Measurements from ENCODE around the gene CABLES2.
"Not testable (repeated sequence)": the region's sequence is repeated elsewhere in the genome, so short reads cannot be mapped to it uniquely, and the experiment has no call there.

The CABLES2 gene

GRCh38 chr20:62378215-62378614 lies 28.9 kb downstream of the CABLES2 start:
- H3K4me3 ChIP-seq (ENCODE audit: low read length): no peak overlapping the region
- no peaks in the 10 kb centered on the region for H3K27me3 ChIP-seq (ENCODE audit: control insufficient read depth, insufficient read depth, low read length)
- peaks cover 9% of the 10 kb centered on the region for H3K36me3 ChIP-seq (ENCODE audit: insufficient read depth, low read length)
- no peak overlapping the region for H3K4me2 ChIP-seq (ENCODE audit: low read length)
- H3K4me1 ChIP-seq (ENCODE audit: control insufficient read depth, insufficient read depth, low read length): peaks cover 33% of the 10 kb centered on the region
- no peaks in the 10 kb centered on the region for H3K9me3 ChIP-seq (replicated peaks; ENCODE audit: low read length)
- no peak overlapping the region for H3K9ac ChIP-seq (ENCODE audit: low read depth, low read length)

- peaks cover 33% of the 10 kb centered on the region for H3K4me1 ChIP-seq (ENCODE audit: control insufficient read depth, insufficient read depth, low read length)
- H3K9ac ChIP-seq (ENCODE audit: low read depth, low read length): no peak overlapping the region
- no peaks in the 10 kb centered on the region for H3K27me3 ChIP-seq (ENCODE audit: control insufficient read depth, insufficient read depth, low read length)
- peaks cover 9% of the 10 kb centered on the region for H3K36me3 ChIP-seq (ENCODE audit: insufficient read depth, low read length)
- no peak overlapping the region for H3K4me2 ChIP-seq (ENCODE audit: low read length)
- no peaks in the 10 kb centered on the region for H3K9me3 ChIP-seq (replicated peaks; ENCODE audit: low read length)
- no peak overlapping the region for H3K4me3 ChIP-seq (ENCODE audit: low read length)
Observed at GRCh38 chr20:62377615-62378178, 29.4 kb downstream of the CABLES2 start.

- H3K4me3 ChIP-seq (ENCODE audit: low read length): no peak overlapping the region
- peaks cover 33% of the 10 kb centered on the region for H3K4me1 ChIP-seq (ENCODE audit: control insufficient read depth, insufficient read depth, low read length)
- H3K9ac ChIP-seq (ENCODE audit: low read depth, low read length): no peak overlapping the region
- H3K4me2 ChIP-seq (ENCODE audit: low read length): no peak overlapping the region
- H3K27me3 ChIP-seq (ENCODE audit: control insufficient read depth, insufficient read depth, low read length): no peaks in the 10 kb centered on the region
- H3K9me3 ChIP-seq (replicated peaks; ENCODE audit: low read length): no peaks in the 10 kb centered on the region
- peaks cover 6% of the 10 kb centered on the region for H3K36me3 ChIP-seq (ENCODE audit: insufficient read depth, low read length)
Observed at GRCh38 chr20:62377064-62377461, 30.0 kb downstream of the CABLES2 start.

- H3K4me2 ChIP-seq (ENCODE audit: low read length): no peak overlapping the region
- no peaks in the 10 kb centered on the region for H3K36me3 ChIP-seq (ENCODE audit: insufficient read depth, low read length)
- H3K9ac ChIP-seq (ENCODE audit: low read depth, low read length): no peak overlapping the region
- no peaks in the 10 kb centered on the region for H3K9me3 ChIP-seq (replicated peaks; ENCODE audit: low read length)
- H3K4me3 ChIP-seq (ENCODE audit: low read length): no peak overlapping the region
- H3K27me3 ChIP-seq (ENCODE audit: control insufficient read depth, insufficient read depth, low read length): no peaks in the 10 kb centered on the region
- H3K4me1 ChIP-seq (ENCODE audit: control insufficient read depth, insufficient read depth, low read length): peaks cover 29% of the 10 kb centered on the region
Observed at GRCh38 chr20:62376112-62377063, 30.7 kb downstream of the CABLES2 start.

GRCh38 chr20:62374331-62375152 lies 32.5 kb downstream of the CABLES2 start:
- Histone ChIP-seq H3K36me3 (ENCODE audit: insufficient read depth, low read length) (no peaks in the 10 kb centered on the region), H3K27me3 (ENCODE audit: control insufficient read depth, insufficient read depth, low read length) (no peaks in the 10 kb centered on the region), H3K4me2 (ENCODE audit: low read length) (no peak overlapping the region), H3K4me1 (ENCODE audit: control insufficient read depth, insufficient read depth, low read length) (peaks cover 35% of the 10 kb centered on the region), H3K9ac (ENCODE audit: low read depth, low read length) (no peak overlapping the region), H3K9me3 (replicated peaks; ENCODE audit: low read length) (no peaks in the 10 kb centered on the region), H3K4me3 (ENCODE audit: low read length) (no peak overlapping the region)

- not testable (repeated sequence) for H3K4me2 ChIP-seq (ENCODE audit: low read length); H3K9me3 ChIP-seq (replicated peaks; ENCODE audit: low read length); H3K4me3 ChIP-seq (ENCODE audit: low read length); H3K9ac ChIP-seq (ENCODE audit: low read depth, low read length); H3K36me3 ChIP-seq (ENCODE audit: insufficient read depth, low read length); H3K27me3 ChIP-seq (ENCODE audit: control insufficient read depth, insufficient read depth, low read length)
- H3K4me1 ChIP-seq (ENCODE audit: control insufficient read depth, insufficient read depth, low read length): peaks cover 42% of the 10 kb centered on the region
Observed at GRCh38 chr20:62373631-62374179, 33.4 kb downstream of the CABLES2 start.

- Histone ChIP-seq H3K9ac (ENCODE audit: low read depth, low read length) (no peak overlapping the region), H3K36me3 (ENCODE audit: insufficient read depth, low read length) (no peaks in the 10 kb centered on the region), H3K4me2 (ENCODE audit: low read length) (no peak overlapping the region), H3K27me3 (ENCODE audit: control insufficient read depth, insufficient read depth, low read length) (no peaks in the 10 kb centered on the region), H3K4me3 (ENCODE audit: low read length) (no peak overlapping the region), H3K9me3 (replicated peaks; ENCODE audit: low read length) (no peaks in the 10 kb centered on the region), H3K4me1 (ENCODE audit: control insufficient read depth, insufficient read depth, low read length) (peaks cover 51% of the 10 kb centered on the region)
Observed at GRCh38 chr20:62372042-62372993, 34.8 kb downstream of the CABLES2 start.

GRCh38 chr20:62371588-62372041 lies 35.5 kb downstream of the CABLES2 start:
- Histone ChIP-seq H3K36me3 (ENCODE audit: insufficient read depth, low read length) (no peaks in the 10 kb centered on the region), H3K4me2 (ENCODE audit: low read length) (no peak overlapping the region), H3K9me3 (replicated peaks; ENCODE audit: low read length) (no peaks in the 10 kb centered on the region), H3K9ac (ENCODE audit: low read depth, low read length) (no peak overlapping the region), H3K4me1 (ENCODE audit: control insufficient read depth, insufficient read depth, low read length) (peaks cover 52% of the 10 kb centered on the region), H3K27me3 (ENCODE audit: control insufficient read depth, insufficient read depth, low read length) (no peaks in the 10 kb centered on the region), H3K4me3 (ENCODE audit: low read length) (no peak overlapping the region)

GRCh38 chr20:62370807-62371587 lies 36.1 kb downstream of the CABLES2 start:
- no peak overlapping the region for H3K9ac ChIP-seq (ENCODE audit: low read depth, low read length)
- no peaks in the 10 kb centered on the region for H3K27me3 ChIP-seq (ENCODE audit: control insufficient read depth, insufficient read depth, low read length)

More at GRCh38 chr20:62370807-62371587, 36.1 kb downstream of the CABLES2 start:
- no peaks in the 10 kb centered on the region for H3K36me3 ChIP-seq (ENCODE audit: insufficient read depth, low read length)
- no peaks in the 10 kb centered on the region for H3K9me3 ChIP-seq (replicated peaks; ENCODE audit: low read length)
- no peak overlapping the region for H3K4me3 ChIP-seq (ENCODE audit: low read length)
- H3K4me1 ChIP-seq (ENCODE audit: control insufficient read depth, insufficient read depth, low read length): peaks cover 51% of the 10 kb centered on the region
- no peak overlapping the region for H3K4me2 ChIP-seq (ENCODE audit: low read length)
